CD14-positive monocyte (primary cell): ENCODE measurements around the gene KLHL3. TPM values are rescaled to one million over a fixed set of nuclear protein-coding genes. Genes with fewer than 3 reads are reported as not detected.
A peak's percentile ranks its signal among the peaks of the same experiment; 100 is the strongest.
"Not testable (repeated sequence)": the region's sequence is repeated elsewhere in the genome, so short reads cannot be mapped to it uniquely, and the experiment has no call there.

ENCODE experiments used
- DNase-seq, 3 donors: peaks; one replicate each; pipeline ENCODE4 v3.0.0-alpha.2; 2011 to 2022
- H2AFZ ChIP-seq: 2 replicates; pipeline ENCODE4 v1.6.0; 2012; ENCODE audit warnings: mild to moderate bottlenecking, low read depth, low read length, inconsistent platforms; ENCODE audit not compliant: insufficient read depth, poor library complexity, severe bottlenecking
- H3K27ac ChIP-seq, 2 donors: 1 replicate in 1 of 2; 2 replicates in 1 of 2; pipeline ENCODE4 v1.5.1; 2012 to 2013; ENCODE audit warnings: low read length in 2 of 2, control low read depth in 1 of 2, inconsistent platforms in 1 of 2, low read depth in 1 of 2, mild to moderate bottlenecking in 1 of 2
- H3K27me3 ChIP-seq, 2 donors: one replicate each; pipeline versions ENCODE4 v1.6.0 to v1.6.1; 2011 to 2013; ENCODE audit warnings: low read length in 2 of 2; ENCODE audit not compliant: control insufficient read depth in 2 of 2, insufficient read depth in 2 of 2
- H3K36me3 ChIP-seq, 2 donors: replicated peaks in 1 of 2; 1 replicate in 1 of 2; 2 replicates in 1 of 2; pipeline versions ENCODE4 v1.5.1 to v1.6.1; 2012 to 2013; ENCODE audit warnings: low read length in 2 of 2, control low read depth in 1 of 2, inconsistent platforms in 1 of 2, mild to moderate bottlenecking in 1 of 2; ENCODE audit not compliant: insufficient read depth in 2 of 2, control insufficient read depth in 1 of 2
- H3K4me1 ChIP-seq, 2 donors: 1 replicate in 1 of 2; 2 replicates in 1 of 2; pipeline versions ENCODE4 v1.5.1 to v1.6.1; 2012 to 2013; ENCODE audit warnings: low read length in 2 of 2, control low read depth in 1 of 2, inconsistent platforms in 1 of 2, mild to moderate bottlenecking in 1 of 2, moderate library complexity in 1 of 2; ENCODE audit not compliant: insufficient read depth in 2 of 2, control insufficient read depth in 1 of 2
- H3K4me2 ChIP-seq: replicated peaks from 2 replicates; pipeline ENCODE3; 2012; ENCODE audit warnings: low read length, moderate library complexity, mild to moderate bottlenecking; ENCODE audit not compliant: poor library complexity, severe bottlenecking; ENCODE audit errors: extremely low read depth
- H3K4me3 ChIP-seq, 3 experiments: fragments of 200-600 bp in 1 of 3; sonication (generic) in 1 of 3; replicated peaks in 1 of 3; 1 replicate in 2 of 3; 2 replicates in 1 of 3; pipeline ENCODE4 v1.5.1; 2011 to 2013; ENCODE audit warnings: low read length in 3 of 3, mild to moderate bottlenecking in 3 of 3, control low read depth in 2 of 3, low read depth in 2 of 3, inconsistent platforms in 1 of 3, moderate library complexity in 1 of 3
- H3K79me2 ChIP-seq: 2 replicates; pipeline ENCODE4 v1.6.0; 2012; ENCODE audit warnings: mild to moderate bottlenecking, control low read depth, inconsistent platforms, low read length, moderate library complexity; ENCODE audit not compliant: insufficient read depth
- H3K9ac ChIP-seq: 2 replicates; pipeline ENCODE4 v1.6.0; 2017; ENCODE audit warnings: low read length, mild to moderate bottlenecking; ENCODE audit not compliant: insufficient read depth, poor library complexity, severe bottlenecking
- H3K9me3 ChIP-seq, 2 donors: replicated peaks in 1 of 2; 1 replicate in 1 of 2; 2 replicates in 1 of 2; pipeline versions ENCODE4 v1.5.1 to v1.6.1; 2012 to 2013; ENCODE audit warnings: low read length in 2 of 2, control low read depth in 1 of 2; ENCODE audit not compliant: control insufficient read depth in 1 of 2, insufficient read depth in 1 of 2
- H4K20me1 ChIP-seq: 2 replicates; pipeline ENCODE4 v1.6.0; 2012; ENCODE audit warnings: mild to moderate bottlenecking, low read length, control low read depth, moderate library complexity; ENCODE audit not compliant: insufficient read depth
- H3K27ac Mint-ChIP-seq, 7 donors: one replicate each; pipeline ENCODE4 v1.8.0; 2020; ENCODE audit warnings: mild to moderate bottlenecking in 7 of 7, mixed read lengths in 7 of 7, moderate library complexity in 6 of 7, inconsistent platforms in 2 of 7
- H3K27me3 Mint-ChIP-seq, 3 donors: one replicate each; pipeline ENCODE4 v1.8.0; 2021 to 2022; ENCODE audit warnings: low read depth in 3 of 3, mild to moderate bottlenecking in 3 of 3, mixed read lengths in 3 of 3, moderate library complexity in 3 of 3, inconsistent platforms in 1 of 3
- H3K36me3 Mint-ChIP-seq, 2 donors: one replicate each; pipeline ENCODE4 v1.8.0; 2020; ENCODE audit warnings: mixed read lengths in 2 of 2, inconsistent platforms in 1 of 2, mild to moderate bottlenecking in 1 of 2
- H3K4me1 Mint-ChIP-seq: one replicate; pipeline ENCODE4 v1.8.0; 2020; ENCODE audit warnings: mild to moderate bottlenecking, mixed read lengths
- H3K4me3 Mint-ChIP-seq, 2 donors: one replicate each; pipeline ENCODE4 v1.8.0; 2020; ENCODE audit warnings: mild to moderate bottlenecking in 2 of 2, mixed read lengths in 2 of 2, moderate library complexity in 1 of 2
- H3K9me3 Mint-ChIP-seq, 7 donors: one replicate each; pipeline ENCODE4 v1.8.0; 2020 to 2022; ENCODE audit warnings: mixed read lengths in 7 of 7, mild to moderate bottlenecking in 6 of 7, moderate library complexity in 6 of 7, inconsistent platforms in 2 of 7
- WGBS: methylation state at CpG from one replicate; pipeline ENCODE4 v1.1.5; 2013; ENCODE audit warnings: missing lambda C conversion rate; ENCODE audit not compliant: insufficient coverage; 5-methylcytosine and 5-hydroxymethylcytosine counted together
- intact Hi-C, 2 donors: fragments of 100-400 bp; cut with micrococcal nuclease; formaldehyde crosslinking; loops; one replicate each; pipeline versions ENCODE4 v1.15.0 to v1.15.1; 2023
- polyA plus RNA-seq, 3 donors: library from polyadenylated mRNA; depleted of rRNA in 1 of 3; unstranded in 2 of 3; stranded (reverse) in 1 of 3; fragments of 300-500 nt in 2 of 3; fragments of >200 nt in 1 of 3; fragmentation: Illumina TruSeq in 2 of 3; gene quantifications; 1 replicate in 2 of 3; 2 replicates in 1 of 3; pipeline ENCODE4 v1.2.3, GENCODE V29; 2012 to 2021
- TF ChIP-seq, protein P1 (sequence below): fragments of 200-600 bp; IDR thresholded peaks from one replicate; pipeline ENCODE4 v1.8.0; 2022; ENCODE audit warnings: antibody characterized with exemption, mild to moderate bottlenecking

KLHL3 gene
- polyA plus RNA-seq, 3 donors = 0.71 TPM; not detected in 2

DNA sequence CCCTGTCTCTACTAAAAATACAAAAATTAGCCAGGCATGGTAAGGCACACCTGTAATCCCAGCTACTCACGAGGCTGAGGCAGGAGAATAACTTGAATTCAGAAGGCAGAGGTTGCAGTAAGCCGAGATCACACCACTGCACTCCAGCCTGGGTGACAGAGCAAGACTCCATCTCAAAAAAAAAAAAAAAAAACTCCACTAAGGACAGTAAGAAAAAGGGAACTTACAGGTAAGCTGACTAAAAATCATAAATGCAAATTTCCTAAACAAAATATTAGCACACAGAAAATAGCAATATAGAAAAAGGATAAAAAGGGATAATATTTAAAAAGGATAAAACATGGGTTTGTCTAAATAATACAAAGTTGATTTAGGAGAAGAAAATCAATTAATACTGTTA, 46.2 kb upstream of the KLHL3 start:
- Histone ChIP-seq H4K20me1 (no peaks in the 10 kb centered on the region), H3K4me1 (no peaks in the 10 kb centered on the region), H3K79me2 (no peaks in the 10 kb centered on the region), H3K4me3 (no peak overlapping the region), H3K4me2 (no peak overlapping the region), H3K36me3 (no peaks in the 10 kb centered on the region), H3K27me3 (no peaks in the 10 kb centered on the region), H2AFZ (no peak overlapping the region), H3K27ac (no peak overlapping the region), H3K9ac (no peak overlapping the region), H3K9me3 (no peaks in the 10 kb centered on the region)
- Mint-ChIP-seq H3K27me3 (peaks cover 1 to 2% (median 2%) of the 10 kb centered on the region in 3 donors), H3K9me3 (peaks cover 0 to 2% (median 0%) of the 10 kb centered on the region in 7 donors), H3K36me3 (no peaks in the 10 kb centered on the region), H3K4me3 (no peak overlapping the region), H3K4me1 (no peaks in the 10 kb centered on the region), H3K27ac (peak overlapping the region in 1 of 7 donors; percentile 8)
- intact Hi-C loops = no loop called here
- DNase-seq = no peak
- WGBS = no CpG with 5 or more reads among the region's 2 CpGs
- TF ChIP-seq, protein P1, sequence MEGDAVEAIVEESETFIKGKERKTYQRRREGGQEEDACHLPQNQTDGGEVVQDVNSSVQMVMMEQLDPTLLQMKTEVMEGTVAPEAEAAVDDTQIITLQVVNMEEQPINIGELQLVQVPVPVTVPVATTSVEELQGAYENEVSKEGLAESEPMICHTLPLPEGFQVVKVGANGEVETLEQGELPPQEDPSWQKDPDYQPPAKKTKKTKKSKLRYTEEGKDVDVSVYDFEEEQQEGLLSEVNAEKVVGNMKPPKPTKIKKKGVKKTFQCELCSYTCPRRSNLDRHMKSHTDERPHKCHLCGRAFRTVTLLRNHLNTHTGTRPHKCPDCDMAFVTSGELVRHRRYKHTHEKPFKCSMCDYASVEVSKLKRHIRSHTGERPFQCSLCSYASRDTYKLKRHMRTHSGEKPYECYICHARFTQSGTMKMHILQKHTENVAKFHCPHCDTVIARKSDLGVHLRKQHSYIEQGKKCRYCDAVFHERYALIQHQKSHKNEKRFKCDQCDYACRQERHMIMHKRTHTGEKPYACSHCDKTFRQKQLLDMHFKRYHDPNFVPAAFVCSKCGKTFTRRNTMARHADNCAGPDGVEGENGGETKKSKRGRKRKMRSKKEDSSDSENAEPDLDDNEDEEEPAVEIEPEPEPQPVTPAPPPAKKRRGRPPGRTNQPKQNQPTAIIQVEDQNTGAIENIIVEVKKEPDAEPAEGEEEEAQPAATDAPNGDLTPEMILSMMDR = no peak

DNA sequence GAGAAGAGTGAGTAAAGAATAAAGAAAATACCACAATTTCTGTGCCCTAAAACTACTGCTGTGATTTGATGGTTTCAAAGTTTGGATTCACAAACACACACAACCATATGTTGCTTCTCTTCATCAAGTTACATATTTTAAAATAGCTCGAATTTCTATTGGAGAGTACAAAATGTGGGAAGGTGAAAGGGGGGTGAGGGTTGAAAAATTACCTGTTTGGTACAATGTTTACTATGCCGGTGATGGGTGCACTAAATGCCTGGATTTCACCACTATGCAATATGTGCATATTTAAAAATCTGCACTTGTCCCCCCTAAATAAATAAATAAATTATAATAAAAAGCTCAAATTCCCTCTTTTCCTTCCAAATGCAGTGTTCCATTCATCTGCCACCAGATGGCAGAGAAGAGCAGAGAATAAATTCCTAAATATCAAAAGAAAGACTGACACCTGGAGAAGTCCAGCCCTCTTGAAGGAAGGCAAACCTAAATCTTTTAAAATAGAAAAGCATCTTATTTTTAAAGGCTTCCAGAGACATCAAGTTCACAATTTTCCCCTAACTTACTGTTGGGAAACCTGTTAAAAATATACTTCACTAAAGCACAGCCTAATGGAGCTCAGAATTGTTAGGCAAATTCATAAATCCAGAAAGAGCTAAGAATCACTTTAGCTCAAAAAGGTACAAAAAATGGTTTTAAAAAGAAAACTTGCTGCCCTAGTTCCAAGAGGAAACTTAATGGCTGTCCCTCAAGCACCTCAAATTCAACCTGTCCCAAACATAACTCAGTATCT, 43.1 kb upstream of the KLHL3 start:
- Mint-ChIP-seq H3K27me3 (peaks cover 0 to 3% (median 1%) of the 10 kb centered on the region in 3 donors), H3K27ac (no peak overlapping the region), H3K4me3 (no peak overlapping the region), H3K36me3 (no peaks in the 10 kb centered on the region), H3K9me3 (no peaks in the 10 kb centered on the region), H3K4me1 (no peaks in the 10 kb centered on the region)
- TF ChIP-seq, protein P1 = peak; percentile 78
- H3K27ac ChIP-seq = no peak overlapping the region
- DNase-seq = peak; percentile 6 to 23 (median 16)
- H3K4me3 ChIP-seq = no peak overlapping the region
- no peaks in the 10 kb centered on the region for H3K4me1 ChIP-seq
- intact Hi-C loops = loop anchor here (10.0 kb wide), 2 partner anchors 286 to 356 kb away; partner anchors contain the start of gene NME5 (in 2 of the 2)
- no peak overlapping the region for H3K4me2 ChIP-seq
- no peaks in the 10 kb centered on the region for H3K79me2 ChIP-seq
- H2AFZ ChIP-seq = no peak overlapping the region
- no peaks in the 10 kb centered on the region for H4K20me1 ChIP-seq
- H3K9me3 ChIP-seq = no peaks in the 10 kb centered on the region
- no peaks in the 10 kb centered on the region for H3K36me3 ChIP-seq
- WGBS = no CpG with 5 or more reads among the region's 2 CpGs
- H3K9ac ChIP-seq = no peak overlapping the region
- H3K27me3 ChIP-seq = no peaks in the 10 kb centered on the region

DNA sequence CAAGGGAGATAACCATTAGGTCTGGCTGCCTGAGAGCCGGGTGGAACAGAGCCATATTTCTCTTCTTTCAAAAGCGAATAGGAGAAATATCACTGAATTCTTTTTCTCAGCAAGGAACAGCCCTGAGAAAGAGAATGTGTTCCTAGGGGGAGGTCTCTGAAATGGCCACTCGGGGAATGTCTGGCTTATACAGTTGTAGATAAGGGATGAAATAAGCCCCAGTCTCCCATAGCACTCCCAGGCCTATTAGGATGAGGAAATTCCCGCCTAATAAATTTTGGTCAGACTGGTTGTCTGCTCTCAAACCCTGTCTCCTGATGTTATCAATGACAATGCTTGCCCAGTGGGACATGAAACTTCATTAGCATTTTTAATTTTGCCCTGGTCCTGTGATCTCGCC, 32.0 kb upstream of the KLHL3 start:
- H3K36me3 ChIP-seq, H2AFZ ChIP-seq, H3K4me2 ChIP-seq, DNase-seq, H3K4me1 ChIP-seq, intact Hi-C loops, H3K27ac ChIP-seq, H4K20me1 ChIP-seq, H3K36me3 Mint-ChIP-seq, H3K27me3 ChIP-seq, H3K27ac Mint-ChIP-seq, H3K27me3 Mint-ChIP-seq, H3K4me3 Mint-ChIP-seq, H3K4me3 ChIP-seq, H3K79me2 ChIP-seq, H3K9ac ChIP-seq, H3K4me1 Mint-ChIP-seq: not testable (repeated sequence)
- peaks cover 12 to 36% (median 24%) of the 10 kb centered on the region in 7 donors for H3K9me3 Mint-ChIP-seq
- H3K9me3 ChIP-seq = peaks cover 8 to 15% of the 10 kb centered on the region in 2 donors
- WGBS = 100% methylated on average over 2 of the region's 5 CpGs
